22Rv1 (cell line): ENCODE measurements around the gene PPP1R9B.

Source experiments
- ZFX ChIP-seq: fragments of 450-650 bp; IDR thresholded peaks from 2 replicates; pipeline ENCODE4 v1.6.1; 2017; ENCODE audit warnings: antibody characterized with exemption, borderline replicate concordance
- TF ChIP-seq, protein P1 (sequence below): fragments of 450-650 bp; IDR thresholded peaks from 2 replicates; pipeline ENCODE4 v1.5.1; 2017; ENCODE audit warnings: mild to moderate bottlenecking

DNA sequence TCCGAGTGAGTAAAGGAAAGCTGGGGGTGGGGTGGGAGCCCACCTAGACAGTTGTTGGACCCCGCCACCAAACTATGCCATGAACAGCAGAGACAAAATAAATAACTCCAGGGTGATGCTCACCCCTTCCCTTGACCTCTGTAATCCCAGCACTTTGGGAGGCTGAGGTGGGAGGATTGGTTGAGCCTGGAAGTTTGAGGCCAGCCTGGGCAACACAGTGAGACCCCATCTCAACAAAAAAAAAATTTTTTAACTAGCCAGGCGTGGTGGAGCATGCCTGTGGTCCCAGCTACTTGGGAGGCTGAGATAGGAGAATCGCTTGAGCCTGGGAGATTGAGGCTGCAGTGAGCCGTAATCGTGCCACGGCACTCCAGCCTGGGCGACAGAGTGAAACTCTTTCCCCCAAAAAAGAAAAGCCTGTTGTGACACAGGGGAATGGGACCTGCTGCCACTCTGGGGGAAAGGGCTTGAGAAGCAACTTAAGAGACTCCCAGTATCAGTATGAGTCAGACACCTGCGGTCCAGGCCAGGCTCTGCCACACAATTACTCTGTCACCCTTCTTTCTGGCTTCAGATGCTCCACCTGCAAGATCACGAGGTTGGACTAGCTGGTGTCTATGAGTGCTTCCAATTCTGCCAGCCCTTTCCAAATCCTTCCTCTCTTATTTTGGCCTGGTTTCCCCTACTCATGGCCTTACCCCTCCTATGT is 20.3 kb upstream of the PPP1R9B start:
- TF ChIP-seq, protein P1, sequence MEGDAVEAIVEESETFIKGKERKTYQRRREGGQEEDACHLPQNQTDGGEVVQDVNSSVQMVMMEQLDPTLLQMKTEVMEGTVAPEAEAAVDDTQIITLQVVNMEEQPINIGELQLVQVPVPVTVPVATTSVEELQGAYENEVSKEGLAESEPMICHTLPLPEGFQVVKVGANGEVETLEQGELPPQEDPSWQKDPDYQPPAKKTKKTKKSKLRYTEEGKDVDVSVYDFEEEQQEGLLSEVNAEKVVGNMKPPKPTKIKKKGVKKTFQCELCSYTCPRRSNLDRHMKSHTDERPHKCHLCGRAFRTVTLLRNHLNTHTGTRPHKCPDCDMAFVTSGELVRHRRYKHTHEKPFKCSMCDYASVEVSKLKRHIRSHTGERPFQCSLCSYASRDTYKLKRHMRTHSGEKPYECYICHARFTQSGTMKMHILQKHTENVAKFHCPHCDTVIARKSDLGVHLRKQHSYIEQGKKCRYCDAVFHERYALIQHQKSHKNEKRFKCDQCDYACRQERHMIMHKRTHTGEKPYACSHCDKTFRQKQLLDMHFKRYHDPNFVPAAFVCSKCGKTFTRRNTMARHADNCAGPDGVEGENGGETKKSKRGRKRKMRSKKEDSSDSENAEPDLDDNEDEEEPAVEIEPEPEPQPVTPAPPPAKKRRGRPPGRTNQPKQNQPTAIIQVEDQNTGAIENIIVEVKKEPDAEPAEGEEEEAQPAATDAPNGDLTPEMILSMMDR, result no peak
- no peak for TF ChIP-seq ZFX
